COR-L47 (cell line): ENCODE results near the gene YJEFN3.

Experiments
- DNase-seq: peaks from one replicate; lab custom pipeline; 2025; lab: John Stamatoyannopoulos, UW

Gene YJEFN3

GRCh38 chr19:19528721-19529490 is at the start of gene YJEFN3:
Gene YJEFN3 (plus strand): TSS chr19:19528911. CDS start chr19:19528933, 22 bp downstream.
- no peak for DNase-seq

GRCh38 chr19:19480688-19481087 is 48.0 kb upstream of the YJEFN3 start:
- DNase-seq: no peak

- no peak for DNase-seq
These were observed 45.7 kb upstream of the YJEFN3 start for GRCh38 chr19:19482809-19483596.

GRCh38 chr19:19485161-19485997 is 43.3 kb upstream of the YJEFN3 start:
- no peak for DNase-seq

- DNase-seq: no peak
These were observed 42.8 kb upstream of the YJEFN3 start for GRCh38 chr19:19485998-19486290.

GRCh38 chr19:19486343-19487076 is 42.2 kb upstream of the YJEFN3 start:
- no peak for DNase-seq

- no peak for DNase-seq
These were observed 41.4 kb upstream of the YJEFN3 start for GRCh38 chr19:19487077-19487949.

GRCh38 chr19:19487950-19488874 is 40.5 kb upstream of the YJEFN3 start:
- no peak for DNase-seq

GRCh38 chr19:19488875-19489690 is 39.6 kb upstream of the YJEFN3 start:
- DNase-seq: peak; percentile 88

- DNase-seq: no peak
These were observed 38.9 kb upstream of the YJEFN3 start for GRCh38 chr19:19489804-19490204.

- peak; percentile 59 for DNase-seq
These were observed 38.3 kb upstream of the YJEFN3 start for GRCh38 chr19:19490214-19490968.

GRCh38 chr19:19491321-19492025 is 37.2 kb upstream of the YJEFN3 start:
- no peak for DNase-seq

GRCh38 chr19:19492026-19492610 is 36.6 kb upstream of the YJEFN3 start:
- DNase-seq: no peak

GRCh38 chr19:19493841-19494546 is 34.7 kb upstream of the YJEFN3 start:
- DNase-seq: no peak

- no peak for DNase-seq
These were observed 32.8 kb upstream of the YJEFN3 start for GRCh38 chr19:19495614-19496603.
